NCI-H146 treated with DMSO at 0.1 percent for 48 hours (cell line): ENCODE measurements around the gene ADGRB2.

Experiments
- DNase-seq: peaks from one replicate; lab custom pipeline; 2025; ENCODE audit not compliant: unreplicated experiment; lab: John Stamatoyannopoulos, UW

ADGRB2 gene

DNA sequence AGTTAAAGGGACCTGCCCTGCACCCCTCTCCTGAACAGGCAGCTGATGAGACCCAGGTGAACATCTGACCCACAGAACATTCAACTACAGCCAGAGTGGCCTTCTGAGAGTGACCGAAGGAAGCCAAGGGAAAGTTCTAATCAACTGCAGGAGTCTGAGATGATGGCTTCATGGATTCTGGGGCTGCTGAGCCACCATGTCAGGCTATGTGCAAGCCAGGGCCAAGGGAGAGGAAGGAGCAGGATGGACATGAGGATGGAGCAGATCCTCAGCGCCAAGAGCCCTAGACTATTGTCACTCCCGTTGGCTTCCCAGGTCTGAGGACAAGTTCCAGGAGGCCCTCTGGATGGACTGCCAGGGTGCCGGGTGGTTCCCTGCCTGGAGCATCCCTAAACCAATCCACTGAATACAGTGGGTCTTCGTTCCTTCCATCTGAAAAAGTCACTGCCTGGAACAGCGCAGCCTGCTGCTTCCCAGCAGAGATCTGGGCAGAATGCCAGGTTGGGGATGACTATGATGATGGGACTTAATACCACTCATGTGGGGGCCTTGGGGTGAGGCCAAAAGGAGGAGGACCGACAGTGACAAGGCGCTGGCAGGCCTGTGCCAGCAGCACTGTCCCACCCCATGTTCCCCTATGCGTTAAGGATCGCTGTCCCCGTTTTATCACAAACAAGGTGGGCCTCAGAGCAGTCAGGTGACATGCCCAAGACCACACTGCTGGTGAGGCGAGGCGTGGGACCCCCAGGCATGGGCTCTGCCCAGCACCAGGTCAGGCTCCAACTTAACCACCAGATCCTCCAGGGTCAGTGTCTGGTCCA, 31.9 kb upstream of the ADGRB2 start:
- DNase-seq, result peak; percentile 3

GRCh38 chr1:31795096-31795675, 31.0 kb upstream of the ADGRB2 start:
- DNase-seq, result no peak

DNA sequence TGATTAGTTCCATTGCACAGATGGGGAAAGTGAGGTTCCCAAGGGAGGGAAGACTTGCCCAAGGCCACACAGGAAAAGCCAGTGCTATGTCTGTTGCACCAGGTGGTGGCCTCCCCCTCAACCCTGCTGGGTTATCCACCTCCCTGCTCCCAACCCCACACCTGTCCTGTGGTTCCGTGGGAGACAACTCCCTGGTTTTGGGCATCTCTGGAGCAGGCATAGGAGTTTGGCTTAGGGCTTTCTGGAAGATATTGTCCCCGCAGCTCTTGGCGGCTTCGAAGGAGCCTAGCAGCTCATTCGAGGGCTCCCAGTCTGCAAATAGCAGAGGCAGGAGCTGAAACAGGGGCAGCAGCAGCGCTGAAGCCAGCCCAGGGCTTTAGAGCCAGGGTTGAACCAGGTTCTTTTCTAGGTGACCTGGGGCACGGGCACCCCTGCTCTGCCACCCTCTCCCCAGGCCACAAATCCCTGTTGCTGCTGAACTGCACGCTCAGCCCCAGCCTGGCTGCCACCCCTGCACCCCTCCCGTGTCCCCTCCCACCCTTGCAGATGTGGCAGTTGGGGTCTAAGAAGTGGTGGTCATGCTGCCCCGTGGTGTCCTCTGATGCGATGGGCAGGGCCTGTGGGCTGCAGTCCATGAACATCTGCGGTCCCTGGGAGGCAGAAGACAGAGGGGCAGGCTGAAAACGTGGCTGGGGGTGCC, 29.6 kb upstream of the ADGRB2 start:
- DNase-seq, result no peak

- no peak for DNase-seq
These were observed 28.9 kb upstream of the ADGRB2 start for GRCh38 chr1:31793086-31793485.

GRCh38 chr1:31792541-31792940, 28.4 kb upstream of the ADGRB2 start:
- DNase-seq, result no peak

- no peak for DNase-seq
These were observed 28.0 kb upstream of the ADGRB2 start for GRCh38 chr1:31792116-31792515.

DNA sequence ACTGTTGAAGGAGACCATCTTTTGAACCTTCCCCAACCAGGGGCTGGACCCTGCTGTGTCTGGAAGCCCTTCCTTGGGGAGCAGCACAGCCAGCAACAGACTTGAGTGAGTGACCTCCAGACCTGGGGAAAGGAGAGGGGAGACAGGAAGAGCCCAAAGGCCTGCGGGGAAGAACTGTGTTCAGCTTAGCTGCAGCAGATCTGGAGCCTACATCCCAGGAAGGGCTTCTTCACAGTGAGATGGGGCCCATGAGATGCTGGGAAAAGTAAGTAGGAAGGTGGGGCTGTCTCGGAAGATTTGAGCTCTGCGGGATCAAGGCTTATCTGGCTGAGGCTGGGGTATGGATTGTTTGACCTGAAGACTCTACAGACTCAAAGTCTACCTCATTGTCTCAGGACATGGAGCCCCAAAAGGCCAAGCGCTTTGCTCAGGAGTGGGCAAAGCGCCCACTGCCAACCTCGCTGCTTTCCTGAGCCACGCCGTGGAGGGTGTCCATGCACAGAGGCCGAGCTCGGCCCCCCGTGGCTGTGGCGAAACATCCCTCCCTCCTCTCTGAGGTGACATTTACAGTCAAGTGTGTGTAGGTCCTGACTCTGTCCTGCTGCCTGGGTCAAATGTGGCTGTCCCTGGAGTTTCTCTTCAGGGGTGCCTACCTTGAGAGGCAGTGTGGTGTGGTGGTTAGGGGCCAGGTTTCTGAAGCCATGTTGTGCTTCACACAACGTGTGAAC, 27.2 kb upstream of the ADGRB2 start:
- no peak for DNase-seq

GRCh38 chr1:31790641-31791091, 26.5 kb upstream of the ADGRB2 start:
- no peak for DNase-seq

DNA sequence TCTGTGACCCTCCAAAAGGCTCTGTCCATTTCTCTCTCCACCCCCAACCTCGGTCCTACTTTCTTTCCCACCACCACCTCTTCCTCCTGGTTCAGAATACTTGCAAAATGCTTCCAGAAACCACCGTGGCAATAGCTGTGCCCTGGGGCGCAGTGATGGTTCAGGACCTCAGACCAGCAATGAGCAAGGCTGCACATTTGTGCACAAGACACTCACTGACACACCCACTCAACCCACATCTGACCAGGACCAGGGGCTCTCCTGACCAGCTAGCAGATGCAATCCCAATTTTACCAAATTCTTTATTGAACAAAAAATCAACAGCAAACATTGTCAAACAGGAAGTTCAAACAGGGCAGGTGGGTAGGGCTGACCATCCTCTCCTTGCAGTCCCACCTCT, 26.0 kb upstream of the ADGRB2 start:
- no peak for DNase-seq

DNA sequence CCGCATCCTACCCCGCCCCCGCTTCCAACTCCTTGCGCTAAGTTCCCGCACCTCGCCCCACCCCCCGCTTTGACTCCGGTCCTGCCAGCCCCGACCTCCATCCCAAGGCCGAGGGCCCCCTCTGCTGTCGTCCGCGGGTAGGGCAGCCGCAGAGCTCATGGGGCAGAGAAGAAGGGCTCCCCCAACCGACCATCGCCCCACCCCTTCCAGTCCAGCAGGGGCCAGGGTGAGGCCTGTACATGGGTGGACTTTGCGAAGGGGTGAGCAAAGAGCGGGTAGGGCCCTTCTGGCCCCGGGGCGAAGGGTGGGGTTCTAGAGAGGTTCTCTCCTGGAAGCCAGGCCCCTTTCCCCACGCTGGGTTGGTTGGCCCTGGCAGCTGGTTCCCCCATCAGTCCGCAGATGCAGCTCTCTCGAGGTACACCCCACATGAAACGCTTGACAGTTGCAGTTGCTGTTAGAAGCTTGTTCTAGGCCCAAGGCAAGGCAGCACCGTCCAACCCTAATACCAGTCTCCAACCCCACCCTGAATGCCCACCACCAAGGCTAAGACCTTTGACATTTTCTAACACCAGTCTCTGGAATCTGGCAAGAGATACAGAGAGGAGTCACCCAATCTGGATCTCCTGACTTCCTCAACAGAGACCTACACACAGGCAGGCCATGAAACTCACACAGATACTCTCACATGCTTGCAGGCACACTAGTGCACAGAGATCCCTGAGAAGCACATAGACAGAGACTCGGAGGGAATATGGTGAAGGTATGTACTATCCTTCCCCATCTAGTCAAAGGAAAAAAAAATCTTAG, 25.3 kb upstream of the ADGRB2 start:
- DNase-seq, result peak; percentile 32

GRCh38 chr1:31788825-31789256, 24.7 kb upstream of the ADGRB2 start:
- DNase-seq, result no peak

GRCh38 chr1:31788138-31788824, 24.1 kb upstream of the ADGRB2 start:
- DNase-seq, result no peak

DNA sequence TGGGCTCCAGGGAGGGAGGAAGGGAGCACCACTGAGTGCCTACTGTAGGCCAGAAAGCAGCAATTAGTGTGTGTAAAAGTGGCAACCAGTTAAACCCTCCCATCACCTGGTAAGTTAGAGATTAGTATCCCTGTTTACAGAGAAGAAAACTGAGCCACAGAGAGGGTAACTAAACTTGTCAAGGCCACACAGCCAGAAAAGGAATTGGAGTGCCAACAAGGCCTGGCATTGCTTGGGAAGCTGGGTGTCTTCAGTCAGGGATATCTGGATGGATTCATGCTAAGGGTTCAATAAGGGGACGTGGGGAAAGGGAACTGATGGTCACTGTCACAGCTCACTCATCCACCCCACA, 23.6 kb upstream of the ADGRB2 start:
- no peak for DNase-seq

DNA sequence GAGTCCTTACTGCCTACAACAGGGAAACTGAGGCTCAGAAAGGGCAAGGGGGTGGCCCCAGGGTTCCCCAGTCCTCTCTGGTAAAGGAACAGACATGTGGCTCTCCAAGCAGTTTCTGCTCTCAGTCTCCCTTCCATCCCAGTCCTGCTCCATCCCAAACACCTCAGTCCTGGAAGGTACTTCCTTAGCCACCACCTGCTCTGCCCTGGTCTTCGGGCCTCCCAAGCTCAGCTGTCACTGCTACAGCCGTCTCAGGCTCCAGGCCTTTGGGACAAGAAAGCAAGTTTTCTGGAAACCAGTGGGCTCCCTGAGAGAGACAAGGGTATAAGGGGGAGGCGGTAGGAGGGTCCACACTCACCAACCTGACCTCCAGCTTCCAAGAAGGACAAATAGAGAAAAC, 23.1 kb upstream of the ADGRB2 start:
- DNase-seq, result no peak

GRCh38 chr1:31786366-31787060, 22.4 kb upstream of the ADGRB2 start:
- DNase-seq, result peak; percentile 91

DNA sequence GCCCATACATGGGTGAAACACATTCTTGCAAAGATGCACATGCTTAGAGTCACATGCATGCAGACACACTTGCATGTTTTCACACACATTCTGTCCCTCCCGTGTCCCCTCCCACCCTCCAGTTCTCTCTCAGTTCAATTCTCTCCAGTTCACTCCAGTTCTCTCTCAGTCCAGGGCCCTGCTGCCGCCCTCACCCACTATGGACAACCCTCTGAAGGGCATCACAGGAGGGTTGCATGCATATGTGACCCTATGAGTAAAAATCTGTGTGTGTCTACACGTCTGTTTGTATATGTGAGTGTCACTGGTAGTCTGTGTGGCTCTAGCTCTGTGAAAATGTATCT, 21.8 kb upstream of the ADGRB2 start:
- DNase-seq, result no peak

DNA sequence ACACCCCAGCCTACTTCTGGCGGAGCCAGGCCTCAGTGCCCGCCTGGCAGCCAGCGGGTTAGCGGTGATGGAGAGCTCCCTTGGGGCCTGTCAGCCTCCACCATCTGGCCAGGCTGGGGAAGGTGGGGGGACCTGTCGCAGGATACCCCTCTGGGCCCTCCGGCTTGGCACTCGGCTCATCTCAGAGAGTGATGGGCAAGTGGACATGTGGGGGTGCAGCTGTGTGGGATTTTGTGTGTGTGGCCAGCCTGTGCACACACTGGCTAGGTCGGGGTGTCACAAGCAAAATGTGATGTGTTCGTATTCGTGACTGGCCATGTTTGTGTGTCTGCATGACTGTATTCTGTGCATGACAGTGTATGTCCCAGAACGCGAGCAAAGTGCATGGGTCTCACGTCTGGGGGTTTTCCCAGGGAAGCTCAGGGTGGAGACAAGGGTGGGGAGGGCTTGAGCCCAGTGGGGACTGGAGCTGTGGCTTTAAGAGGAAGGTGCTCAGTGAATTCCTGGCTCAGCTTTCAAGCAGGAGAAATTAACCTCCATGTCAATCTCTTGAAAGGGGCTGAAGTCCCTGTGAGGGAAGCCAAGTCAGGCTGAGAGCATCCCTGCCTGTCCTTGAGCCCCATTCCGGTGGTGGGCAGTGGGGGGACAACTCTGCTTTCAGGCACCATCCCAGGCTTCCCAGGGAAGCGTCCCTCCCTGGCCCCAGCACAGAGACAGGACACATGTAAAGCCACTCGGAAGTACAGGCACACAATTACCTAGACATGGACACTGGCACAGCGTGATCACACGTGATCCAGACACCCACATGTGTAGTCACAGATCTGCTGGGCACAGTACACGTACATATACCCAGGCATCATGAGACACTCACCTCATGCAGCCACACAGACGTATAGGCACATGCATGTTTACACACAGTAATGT, 21.1 kb upstream of the ADGRB2 start:
- no peak for DNase-seq

- no peak for DNase-seq
These were observed 20.3 kb upstream of the ADGRB2 start for GRCh38 chr1:31784356-31785019.
